DOHH2 (cell line): ENCODE results near the gene CSNK1A1.

Source experiments
- H3F3A ChIP-seq: fragments of 200-600 bp; sonication (generic), shearing (Covaris generic); 2 replicates; pipeline ENCODE4 v1.6.0; 2016; ENCODE audit warnings: antibody characterized with exemption, mild to moderate bottlenecking; ENCODE audit not compliant: control insufficient read depth, insufficient read depth
- H3K27ac ChIP-seq: fragments of 200-600 bp; sonication (generic); 2 replicates; pipeline ENCODE4 v1.5.1; 2014; ENCODE audit warnings: low read depth, mild to moderate bottlenecking, low read length, moderate library complexity
- H3K27me3 ChIP-seq: fragments of 200-600 bp; sonication (generic); 2 replicates; pipeline ENCODE4 v1.6.1; 2014; ENCODE audit warnings: mild to moderate bottlenecking, low read length, mixed read lengths; ENCODE audit not compliant: control insufficient read depth
- H3K36me3 ChIP-seq: fragments of 200-600 bp; sonication (generic); 2 replicates; pipeline ENCODE4 v1.6.1; 2014; ENCODE audit warnings: mild to moderate bottlenecking, low read length, moderate library complexity, mixed read lengths; ENCODE audit not compliant: control insufficient read depth
- H3K4me1 ChIP-seq: fragments of 200-600 bp; sonication (generic); 2 replicates; pipeline ENCODE4 v1.6.1; 2014; ENCODE audit warnings: mild to moderate bottlenecking, low read length, mixed read lengths; ENCODE audit not compliant: control insufficient read depth
- H3K4me2 ChIP-seq: fragments of 200-600 bp; sonication (generic); 2 replicates; pipeline ENCODE4 v1.6.0; 2014; ENCODE audit warnings: mild to moderate bottlenecking, low read length, moderate library complexity
- H3K4me3 ChIP-seq: fragments of 200-600 bp; sonication (generic); 2 replicates; pipeline ENCODE4 v1.5.1; 2014; ENCODE audit warnings: mild to moderate bottlenecking, low read length, mixed read lengths
- H3K79me2 ChIP-seq: fragments of 200-600 bp; sonication (generic); 2 replicates; pipeline ENCODE4 v1.6.1; 2014; ENCODE audit warnings: mild to moderate bottlenecking, low read length, mixed read lengths; ENCODE audit not compliant: control insufficient read depth
- H3K9me2 ChIP-seq: fragments of 200-600 bp; sonication (generic); replicated peaks from 2 replicates; pipeline ENCODE4 v1.6.1; 2014; ENCODE audit warnings: mild to moderate bottlenecking, low read length, mixed read lengths; ENCODE audit not compliant: control insufficient read depth
- H3K9me3 ChIP-seq: fragments of 200-600 bp; sonication (generic); 2 replicates; pipeline ENCODE4 v1.6.1; 2014; ENCODE audit warnings: antibody characterized with exemption, low read length, mixed read lengths; ENCODE audit not compliant: control insufficient read depth, insufficient read depth
- H4K20me1 ChIP-seq: fragments of 200-600 bp; sonication (generic); 2 replicates; pipeline ENCODE4 v1.6.0; 2014; ENCODE audit warnings: low read depth, mild to moderate bottlenecking, antibody characterized with exemption, low read length, moderate library complexity; ENCODE audit not compliant: control insufficient read depth, insufficient read depth
- CTCF ChIP-seq: fragments of 200-600 bp; sonication (generic); IDR thresholded peaks from one replicate; pipeline ENCODE4 v1.5.1; 2014; ENCODE audit warnings: antibody characterized with exemption, mild to moderate bottlenecking, low read depth, low read length; ENCODE audit not compliant: poor library complexity, severe bottlenecking
- EZH2phosphoT487 ChIP-seq: fragments of 200-600 bp; sonication (generic); IDR thresholded peaks from 2 replicates; pipeline ENCODE4 v1.6.1; 2017; ENCODE audit warnings: borderline replicate concordance, mild to moderate bottlenecking, antibody characterized with exemption, low read length, moderate library complexity, mixed read lengths

Gene CSNK1A1

GRCh38 chr5:149528281-149529060, 22.8 kb downstream of the CSNK1A1 start:
- Histone ChIP-seq H3K9me2 (no peaks in the 10 kb centered on the region), H3K9me3 (no peaks in the 10 kb centered on the region), H3K27ac (no peak overlapping the region), H3K36me3 (peaks cover 71% of the 10 kb centered on the region), H3K4me3 (no peak overlapping the region), H4K20me1 (peaks cover 23% of the 10 kb centered on the region), H3K4me2 (no peak overlapping the region), H3F3A (no peaks in the 10 kb centered on the region; the same call in 1 of the 2 replicates), H3K79me2 (peaks cover 100% of the 10 kb centered on the region), H3K4me1 (peaks cover 20% of the 10 kb centered on the region), H3K27me3 (no peaks in the 10 kb centered on the region)
- TF ChIP-seq CTCF (no peak), EZH2phosphoT487 (no peak)

DNA sequence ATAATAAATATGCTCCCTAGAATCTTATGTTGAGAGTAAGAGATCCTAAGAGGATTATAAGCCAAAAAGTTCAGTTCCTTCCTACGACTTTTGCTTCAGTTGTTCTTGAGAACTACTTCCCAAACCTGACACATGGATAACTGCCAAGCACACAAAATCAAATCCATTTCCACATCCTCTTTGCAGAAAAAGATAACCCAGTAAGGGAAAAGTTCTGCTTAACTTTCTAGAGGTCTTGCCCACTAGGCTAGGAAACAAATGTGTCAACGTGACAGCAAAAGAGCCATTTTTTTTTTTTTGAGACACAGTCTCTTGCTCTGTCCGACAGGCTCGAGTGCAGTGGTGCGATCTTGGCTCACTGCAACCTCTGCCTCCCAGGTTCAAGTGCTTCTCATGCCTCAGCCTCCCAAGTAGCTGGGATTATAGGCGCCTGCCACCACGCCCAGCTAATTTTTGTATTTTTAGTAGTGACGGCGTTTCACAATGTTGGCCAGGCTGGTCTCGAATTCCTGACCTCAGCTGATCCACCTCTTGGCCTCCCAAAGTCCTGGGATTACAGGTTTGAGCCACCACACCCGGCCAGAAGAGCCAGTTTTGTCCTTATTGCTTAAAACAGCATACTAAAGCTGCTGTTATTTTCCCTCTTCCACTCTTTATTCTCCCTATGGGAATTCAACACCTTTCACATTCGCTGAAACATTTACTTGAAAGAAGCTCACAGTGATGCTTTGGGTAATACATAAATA, 24.2 kb downstream of the CSNK1A1 start:
- peaks cover 100% of the 10 kb centered on the region for H3K79me2 ChIP-seq
- H3K27ac ChIP-seq: no peak overlapping the region
- H3K4me2 ChIP-seq: no peak overlapping the region
- H3K27me3 ChIP-seq: no peaks in the 10 kb centered on the region
- no peak overlapping the region for H3K4me3 ChIP-seq
- peaks cover 20% of the 10 kb centered on the region for H4K20me1 ChIP-seq
- peaks cover 4% of the 10 kb centered on the region for H3F3A ChIP-seq
- no peaks in the 10 kb centered on the region for H3K9me2 ChIP-seq
- peaks cover 20% of the 10 kb centered on the region for H3K4me1 ChIP-seq
- no peaks in the 10 kb centered on the region for H3K9me3 ChIP-seq
- H3K36me3 ChIP-seq: peaks cover 71% of the 10 kb centered on the region
- TF ChIP-seq EZH2phosphoT487: no peak

DNA sequence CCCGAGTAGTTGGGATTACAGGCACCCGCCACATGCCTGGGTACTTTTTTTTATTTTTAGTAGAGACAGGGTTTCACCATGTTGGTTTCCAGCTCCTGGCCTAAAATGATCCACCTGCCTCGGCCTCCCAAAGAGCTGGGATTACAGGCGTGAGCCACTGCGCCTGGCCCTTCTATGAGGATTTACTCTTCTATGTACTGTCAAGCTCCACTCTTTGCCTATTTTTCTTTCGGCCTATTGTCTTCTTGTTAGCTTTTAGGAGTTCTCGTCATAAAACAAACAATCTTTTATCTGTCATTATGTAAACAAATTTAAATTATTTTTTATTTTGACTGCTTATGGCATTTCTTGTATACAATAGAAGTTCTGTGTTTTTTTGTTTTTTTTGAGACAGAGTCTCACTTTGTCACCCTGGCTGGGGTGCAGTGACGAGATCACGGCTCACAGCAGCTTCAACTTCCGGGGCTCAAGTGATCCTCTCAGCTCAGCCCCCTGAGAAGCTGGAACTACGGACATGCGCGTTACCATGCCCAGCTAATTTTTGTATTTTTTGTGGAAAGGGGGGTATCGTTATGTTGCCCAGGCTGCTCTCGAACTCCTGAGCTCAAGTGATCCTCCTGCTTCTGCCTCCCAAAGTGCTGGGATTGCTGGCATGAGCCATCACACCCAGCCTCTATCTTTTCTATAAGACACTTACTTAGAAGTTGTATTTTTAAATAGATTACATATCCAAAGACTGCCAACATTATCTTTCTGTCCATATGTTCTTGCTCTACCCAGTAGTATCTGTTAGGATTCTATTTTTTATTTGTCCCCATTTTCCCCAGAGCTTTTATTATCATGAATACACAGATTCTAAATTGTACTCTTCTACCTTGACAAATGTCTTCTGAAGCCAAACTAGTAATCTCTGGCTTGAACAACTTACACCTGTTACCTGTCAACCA, 29.2 kb downstream of the CSNK1A1 start:
- H3K27ac ChIP-seq: no peak overlapping the region
- TF ChIP-seq CTCF (no peak), EZH2phosphoT487 (no peak)

More for the DNA sequence above, 29.2 kb downstream of the CSNK1A1 start:
- no peak overlapping the region for H3K4me3 ChIP-seq
- peaks cover 5% of the 10 kb centered on the region; the same call in 1 of the 2 replicates for H3K4me1 ChIP-seq
- H3F3A ChIP-seq: peaks cover 14% of the 10 kb centered on the region
- H3K9me2 ChIP-seq: no peaks in the 10 kb centered on the region
- peaks cover 100% of the 10 kb centered on the region for H3K79me2 ChIP-seq
- peaks cover 94% of the 10 kb centered on the region for H3K36me3 ChIP-seq
- H3K4me2 ChIP-seq: no peak overlapping the region
- H4K20me1 ChIP-seq: peaks cover 25% of the 10 kb centered on the region
- H3K27me3 ChIP-seq: no peaks in the 10 kb centered on the region
- H3K9me3 ChIP-seq: no peaks in the 10 kb centered on the region
